IPS-15b (cell line): ENCODE results near the gene TSSK3.

ENCODE experiments used
- H3K27me3 ChIP-seq: one replicate; pipeline ENCODE4 v1.6.1; 2013; ENCODE audit warnings: low read length; ENCODE audit not compliant: control insufficient read depth, insufficient read depth
- H3K36me3 ChIP-seq: one replicate; pipeline ENCODE4 v1.6.1; 2013; ENCODE audit warnings: low read length; ENCODE audit not compliant: control insufficient read depth, insufficient read depth
- H3K4me1 ChIP-seq: one replicate; pipeline ENCODE4 v1.6.1; 2013; ENCODE audit warnings: mild to moderate bottlenecking, low read length; ENCODE audit not compliant: control insufficient read depth, insufficient read depth
- H3K4me3 ChIP-seq: one replicate; pipeline ENCODE4 v1.5.1; 2013; ENCODE audit warnings: low read depth, low read length
- H3K9ac ChIP-seq: one replicate; pipeline ENCODE4 v1.6.1; 2013; ENCODE audit warnings: low read depth, mild to moderate bottlenecking, low read length
- H3K9me3 ChIP-seq: one replicate; pipeline ENCODE4 v1.6.1; 2013; ENCODE audit warnings: mild to moderate bottlenecking, low read length; ENCODE audit not compliant: control insufficient read depth, insufficient read depth

Gene TSSK3

GRCh38 chr1:32362474-32363313, at the start of gene TSSK3, which contains the start of gene FAM229A:
Gene TSSK3 (plus strand): TSS chr1:32362539. CDS start chr1:32362702, 163 bp downstream.
Gene FAM229A (minus strand): TSS chr1:32362485. CDS start chr1:32362091, 394 bp downstream.
- H3K4me1 ChIP-seq = no peaks in the 10 kb centered on the region
- peak within 1 kb of the TSS; percentile 53 for H3K4me3 ChIP-seq
- H3K27me3 ChIP-seq = peaks cover 24% of the 10 kb centered on the region
- peak within 1 kb of the TSS; percentile 32 for H3K9ac ChIP-seq
- H3K9me3 ChIP-seq = no peaks in the 10 kb centered on the region
- H3K36me3 ChIP-seq = peaks cover 15% of the 10 kb centered on the region

GRCh38 chr1:32316903-32317277, 45.4 kb upstream of the TSSK3 start:
- H3K36me3 ChIP-seq = peaks cover 12% of the 10 kb centered on the region
- no peaks in the 10 kb centered on the region for H3K4me1 ChIP-seq

GRCh38 chr1:32318127-32318869, 44.0 kb upstream of the TSSK3 start:
- Histone ChIP-seq H3K9ac (no peak overlapping the region), H3K27me3 (no peaks in the 10 kb centered on the region), H3K9me3 (no peaks in the 10 kb centered on the region), H3K4me3 (no peak overlapping the region), H3K36me3 (peaks cover 12% of the 10 kb centered on the region), H3K4me1 (no peaks in the 10 kb centered on the region)

More at GRCh38 chr1:32316903-32317277, 45.4 kb upstream of the TSSK3 start:
- Histone ChIP-seq H3K4me3 (no peak overlapping the region), H3K27me3 (no peaks in the 10 kb centered on the region), H3K9ac (no peak overlapping the region), H3K9me3 (no peaks in the 10 kb centered on the region)

- H3K9ac ChIP-seq = no peak overlapping the region
- H3K4me3 ChIP-seq = no peak overlapping the region
- no peaks in the 10 kb centered on the region for H3K27me3 ChIP-seq
- H3K9me3 ChIP-seq = no peaks in the 10 kb centered on the region
- H3K36me3 ChIP-seq = peaks cover 16% of the 10 kb centered on the region
- H3K4me1 ChIP-seq = no peaks in the 10 kb centered on the region
Measured at GRCh38 chr1:32321712-32322291, 40.5 kb upstream of the TSSK3 start.

- Histone ChIP-seq H3K4me3 (no peak overlapping the region), H3K4me1 (no peaks in the 10 kb centered on the region), H3K9ac (no peak overlapping the region), H3K36me3 (peaks cover 43% of the 10 kb centered on the region), H3K9me3 (no peaks in the 10 kb centered on the region), H3K27me3 (no peaks in the 10 kb centered on the region)
Measured at GRCh38 chr1:32327204-32327603, 35.1 kb upstream of the TSSK3 start.

- Histone ChIP-seq H3K9ac (no peak overlapping the region), H3K4me3 (no peak overlapping the region), H3K27me3 (no peaks in the 10 kb centered on the region), H3K9me3 (no peaks in the 10 kb centered on the region), H3K4me1 (peaks cover 2% of the 10 kb centered on the region), H3K36me3 (peaks cover 59% of the 10 kb centered on the region)
Measured at GRCh38 chr1:32329931-32330466, 32.3 kb upstream of the TSSK3 start.

GRCh38 chr1:32330558-32331151, 31.7 kb upstream of the TSSK3 start:
- no peak overlapping the region for H3K4me3 ChIP-seq
- no peaks in the 10 kb centered on the region for H3K27me3 ChIP-seq
- H3K9me3 ChIP-seq = no peaks in the 10 kb centered on the region
- peaks cover 59% of the 10 kb centered on the region for H3K36me3 ChIP-seq
- H3K4me1 ChIP-seq = peaks cover 2% of the 10 kb centered on the region
- H3K9ac ChIP-seq = no peak overlapping the region

GRCh38 chr1:32331549-32331948, 30.8 kb upstream of the TSSK3 start:
- peaks cover 53% of the 10 kb centered on the region for H3K36me3 ChIP-seq
- H3K4me3 ChIP-seq = no peak overlapping the region
- no peaks in the 10 kb centered on the region for H3K9me3 ChIP-seq
- H3K27me3 ChIP-seq = no peaks in the 10 kb centered on the region
- peaks cover 2% of the 10 kb centered on the region for H3K4me1 ChIP-seq
- H3K9ac ChIP-seq = no peak overlapping the region

GRCh38 chr1:32332290-32333079, 29.9 kb upstream of the TSSK3 start:
- peaks cover 46% of the 10 kb centered on the region for H3K36me3 ChIP-seq
- H3K4me1 ChIP-seq = peaks cover 7% of the 10 kb centered on the region
- H3K27me3 ChIP-seq = peaks cover 4% of the 10 kb centered on the region
- H3K9me3 ChIP-seq = no peaks in the 10 kb centered on the region
- no peak overlapping the region for H3K4me3 ChIP-seq
- H3K9ac ChIP-seq = no peak overlapping the region

GRCh38 chr1:32333251-32333963, 28.9 kb upstream of the TSSK3 start:
- Histone ChIP-seq H3K4me3 (no peak overlapping the region), H3K4me1 (peaks cover 11% of the 10 kb centered on the region), H3K27me3 (peaks cover 4% of the 10 kb centered on the region), H3K9me3 (no peaks in the 10 kb centered on the region), H3K9ac (no peak overlapping the region), H3K36me3 (peaks cover 41% of the 10 kb centered on the region)
